ENCODE measurements around the gene CAP1. TPM values are rescaled to one million over a fixed set of nuclear protein-coding genes. Genes with fewer than 3 reads are reported as not detected.
"Not testable (repeated sequence)": the region's sequence is repeated elsewhere in the genome, so short reads cannot be mapped to it uniquely, and the experiment has no call there.

CAP1 gene
- total and polyA plus RNA-seq, 9 of the 15 experiments (the other 6 are each of a cell fraction or from before 2014, with no cell fraction given) = 230 to 658 (median 281) TPM

DNA sequence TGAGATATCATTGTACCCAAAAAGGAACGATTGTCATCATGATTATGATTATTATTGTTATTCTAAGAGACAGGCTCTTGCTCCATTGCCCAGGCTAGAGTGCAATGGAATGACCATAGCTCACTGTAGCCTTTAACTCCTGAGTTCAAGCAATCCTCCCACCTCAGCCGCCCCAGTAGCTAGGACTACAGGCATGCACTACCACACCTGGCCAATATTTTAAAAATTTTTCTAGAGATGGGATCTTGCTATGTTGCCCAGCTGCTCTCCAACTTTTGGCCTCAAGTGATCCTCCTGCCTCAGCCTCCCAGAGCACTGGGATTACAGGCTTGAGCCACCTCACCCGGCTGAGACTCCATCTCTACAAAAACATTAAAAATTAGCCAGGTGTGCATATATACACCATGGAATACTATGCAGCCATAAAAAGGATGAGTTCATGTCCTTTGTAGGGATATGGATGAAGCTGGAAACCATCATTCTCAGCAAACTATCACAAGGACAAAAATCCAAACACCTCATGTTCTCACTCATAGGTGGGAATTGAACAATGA lies 33.0 kb upstream of the CAP1 start:
- CTCF ChIA-PET (ENCODE audit: low intra/inter-chr PET ratio); in situ Hi-C loops (cut with MboI); H3K36me3 ChIP-seq (ENCODE audit: control insufficient read depth, insufficient read depth, low read length); BruUV-seq (replicated peaks); H3K4me1 ChIP-seq (replicated peaks in 1 of 2; ENCODE audit: control insufficient read depth in 2 of 2, insufficient read depth in 2 of 2, low read length in 2 of 2); ATAC-seq; POLR2A ChIA-PET; H3K9ac ChIP-seq (ENCODE audit: insufficient read depth in 1 of 2, low read depth in 2 of 2, low read length in 2 of 2); H3K4me3 ChIP-seq; H3K9me1 ChIP-seq (ENCODE audit: control insufficient read depth, insufficient read depth, low read length); H3K27me3 ChIP-seq (ENCODE audit: control insufficient read depth in 2 of 2, insufficient read depth in 2 of 2, low read length in 2 of 2); H4K20me1 ChIP-seq (replicated peaks; ENCODE audit: control insufficient read depth, insufficient read depth, low read length); FAIRE-seq; H3K79me2 ChIP-seq (ENCODE audit: control insufficient read depth, insufficient read depth, low read length); H2AFZ ChIP-seq (ENCODE audit: low read depth, low read length); H3K9me3 ChIP-seq (replicated peaks; ENCODE audit: control insufficient read depth, insufficient read depth, low read depth, low read length); DNase-seq (ENCODE audit: extremely low read depth in 1 of 4, low spot score in 3 of 4); H3K4me2 ChIP-seq (ENCODE audit: insufficient read depth, low read length); intact Hi-C loops (cut with micrococcal nuclease); H3K27ac ChIP-seq (ENCODE audit: extremely low read depth, low read depth, low read length): not testable (repeated sequence)
- peak; percentile 49 to 59; a peak in 1 of 4 replicates for TF ChIP-seq KDM1A (IDR thresholded peaks at IDR 0.05)
- peak; percentile 64 for TF ChIP-seq RBM25 (IDR thresholded peaks at IDR 0.05; ENCODE audit: low read depth, low read length, severe bottlenecking)
- peak; percentile 86 for TF ChIP-seq BCOR (IDR thresholded peaks at IDR 0.05)
- TF ChIP-seq ZNF121 (CRISPR knock-in tag; conservative IDR thresholded peaks at IDR 0.05) = peak; percentile 100
- peak; percentile 79 for TF ChIP-seq ZNF146 (CRISPR knock-in tag; IDR thresholded peaks at IDR 0.05; ENCODE audit: unreplicated experiment)
- WGBS (ENCODE audit: insufficient coverage, low coverage, missing lambda C conversion rate) = 2% methylated on average over 3 of the region's 3 CpGs

DNA sequence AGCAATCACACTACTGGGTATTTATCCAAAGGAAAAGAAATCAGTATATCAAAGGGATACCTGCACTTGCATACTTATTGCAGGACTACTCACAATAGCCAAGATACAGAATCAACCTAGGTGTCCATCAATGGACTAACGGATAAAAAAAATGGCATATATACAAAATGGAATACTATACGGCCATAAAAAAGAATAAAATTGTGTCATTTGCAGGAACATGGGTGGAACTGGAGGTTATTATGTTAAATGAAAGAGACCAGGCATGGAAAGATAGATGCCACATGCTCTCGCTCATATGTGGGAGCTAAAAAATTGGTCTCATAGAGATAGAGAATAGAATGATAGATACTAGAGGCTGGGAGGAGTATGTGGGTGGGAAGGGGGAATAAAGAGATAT lies 29.3 kb upstream of the CAP1 start:
- 39% methylated on average over 3 of the region's 3 CpGs for WGBS (ENCODE audit: insufficient coverage, low coverage, missing lambda C conversion rate)
- ChIA-PET CTCF (ENCODE audit: low intra/inter-chr PET ratio) (no interaction called here), POLR2A (interaction anchor here (1.2 kb wide), 1 partner anchor 10 kb away, joined by 3 read pairs; no protein-coding TSS in a partner anchor)
- BruUV-seq (replicated peaks) = no TSS peak
- H3K9ac ChIP-seq (ENCODE audit: insufficient read depth in 1 of 2, low read depth in 2 of 2, low read length in 2 of 2) = no peak overlapping the region
- H3K36me3 ChIP-seq (ENCODE audit: control insufficient read depth, insufficient read depth, low read length) = no peaks in the 10 kb centered on the region
- H3K9me1 ChIP-seq (ENCODE audit: control insufficient read depth, insufficient read depth, low read length) = no peaks in the 10 kb centered on the region
- H3K27me3 ChIP-seq (ENCODE audit: control insufficient read depth in 2 of 2, insufficient read depth in 2 of 2, low read length in 2 of 2) = no peaks in the 10 kb centered on the region; a peak in 1 of 5 replicates
- H3K9me3 ChIP-seq (replicated peaks; ENCODE audit: control insufficient read depth, insufficient read depth, low read depth, low read length) = no peaks in the 10 kb centered on the region
- no peak for FAIRE-seq
- ATAC-seq = no peak
- no peak overlapping the region for H3K4me3 ChIP-seq
- no peaks in the 10 kb centered on the region for H4K20me1 ChIP-seq (replicated peaks; ENCODE audit: control insufficient read depth, insufficient read depth, low read length)
- DNase-seq (ENCODE audit: extremely low read depth in 1 of 4, low spot score in 3 of 4) = no peak
- H3K4me1 ChIP-seq (replicated peaks in 1 of 2; ENCODE audit: control insufficient read depth in 2 of 2, insufficient read depth in 2 of 2, low read length in 2 of 2) = peaks cover 0 to 6% of the 10 kb centered on the region in 2 experiments; a peak in 1 of 5 replicates
- no peak overlapping the region for H3K27ac ChIP-seq (ENCODE audit: extremely low read depth, low read depth, low read length)
- no peak overlapping the region for H2AFZ ChIP-seq (ENCODE audit: low read depth, low read length)
- H3K4me2 ChIP-seq (ENCODE audit: insufficient read depth, low read length) = no peak overlapping the region
- intact Hi-C loops (cut with micrococcal nuclease) = no loop called here
- no peaks in the 10 kb centered on the region for H3K79me2 ChIP-seq (ENCODE audit: control insufficient read depth, insufficient read depth, low read length)
- in situ Hi-C loops (cut with MboI) = no loop called here
- no peak for TF ChIP-seq PHF8 (IDR thresholded peaks at IDR 0.05; ENCODE audit: borderline replicate concordance, low read length)
- peak; percentile 89 for TF ChIP-seq ZNF146 (CRISPR knock-in tag; IDR thresholded peaks at IDR 0.05; ENCODE audit: unreplicated experiment)
- TF ChIP-seq, protein P1, sequence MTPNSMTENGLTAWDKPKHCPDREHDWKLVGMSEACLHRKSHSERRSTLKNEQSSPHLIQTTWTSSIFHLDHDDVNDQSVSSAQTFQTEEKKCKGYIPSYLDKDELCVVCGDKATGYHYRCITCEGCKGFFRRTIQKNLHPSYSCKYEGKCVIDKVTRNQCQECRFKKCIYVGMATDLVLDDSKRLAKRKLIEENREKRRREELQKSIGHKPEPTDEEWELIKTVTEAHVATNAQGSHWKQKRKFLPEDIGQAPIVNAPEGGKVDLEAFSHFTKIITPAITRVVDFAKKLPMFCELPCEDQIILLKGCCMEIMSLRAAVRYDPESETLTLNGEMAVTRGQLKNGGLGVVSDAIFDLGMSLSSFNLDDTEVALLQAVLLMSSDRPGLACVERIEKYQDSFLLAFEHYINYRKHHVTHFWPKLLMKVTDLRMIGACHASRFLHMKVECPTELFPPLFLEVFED (CRISPR knock-in tag; conservative IDR thresholded peaks at IDR 0.05) = no peak
- peak in 1 of 2 experiments; percentile 43; a peak in 2 of 4 replicates for TF ChIP-seq KDM1A (IDR thresholded peaks at IDR 0.05)
- no peak for TF ChIP-seq TCFL5 (CRISPR knock-in tag; conservative IDR thresholded peaks at IDR 0.05)
- no peak for TF ChIP-seq MTA3 (IDR thresholded peaks at IDR 0.05; ENCODE audit: borderline replicate concordance)
- no peak for TF ChIP-seq SP1 (CRISPR knock-in tag; IDR thresholded peaks at IDR 0.05)
- TF ChIP-seq, protein P2, sequence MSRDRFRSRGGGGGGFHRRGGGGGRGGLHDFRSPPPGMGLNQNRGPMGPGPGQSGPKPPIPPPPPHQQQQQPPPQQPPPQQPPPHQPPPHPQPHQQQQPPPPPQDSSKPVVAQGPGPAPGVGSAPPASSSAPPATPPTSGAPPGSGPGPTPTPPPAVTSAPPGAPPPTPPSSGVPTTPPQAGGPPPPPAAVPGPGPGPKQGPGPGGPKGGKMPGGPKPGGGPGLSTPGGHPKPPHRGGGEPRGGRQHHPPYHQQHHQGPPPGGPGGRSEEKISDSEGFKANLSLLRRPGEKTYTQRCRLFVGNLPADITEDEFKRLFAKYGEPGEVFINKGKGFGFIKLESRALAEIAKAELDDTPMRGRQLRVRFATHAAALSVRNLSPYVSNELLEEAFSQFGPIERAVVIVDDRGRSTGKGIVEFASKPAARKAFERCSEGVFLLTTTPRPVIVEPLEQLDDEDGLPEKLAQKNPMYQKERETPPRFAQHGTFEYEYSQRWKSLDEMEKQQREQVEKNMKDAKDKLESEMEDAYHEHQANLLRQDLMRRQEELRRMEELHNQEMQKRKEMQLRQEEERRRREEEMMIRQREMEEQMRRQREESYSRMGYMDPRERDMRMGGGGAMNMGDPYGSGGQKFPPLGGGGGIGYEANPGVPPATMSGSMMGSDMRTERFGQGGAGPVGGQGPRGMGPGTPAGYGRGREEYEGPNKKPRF (IDR thresholded peaks at IDR 0.05; ENCODE audit: low read depth, low read length) = no peak
- TF ChIP-seq BCOR (IDR thresholded peaks at IDR 0.05) = peak; percentile 48; the same call in 1 of the 2 replicates
- peak; percentile 48 for TF ChIP-seq RBM25 (IDR thresholded peaks at IDR 0.05; ENCODE audit: low read depth, low read length, severe bottlenecking)
- no peak for TF ChIP-seq ELF2 (CRISPR knock-in tag; IDR thresholded peaks at IDR 0.05)
- no peak for TF ChIP-seq GTF2E2 (tag; IDR thresholded peaks at IDR 0.05)
